ENCODE results near the gene IL1RAPL2.

- no peak for TF ChIP-seq CTCF (conservative IDR thresholded peaks at IDR 0.05)
- TF ChIP-seq EZH2 (IDR thresholded peaks at IDR 0.05; ENCODE audit: low read depth): no peak
Observed at GRCh38 chrX:105150036-105150435, 584.0 kb downstream of the IL1RAPL2 start.

All from PC-9 (cell line).